ENCODE results near the gene TNFRSF12A.

DNA sequence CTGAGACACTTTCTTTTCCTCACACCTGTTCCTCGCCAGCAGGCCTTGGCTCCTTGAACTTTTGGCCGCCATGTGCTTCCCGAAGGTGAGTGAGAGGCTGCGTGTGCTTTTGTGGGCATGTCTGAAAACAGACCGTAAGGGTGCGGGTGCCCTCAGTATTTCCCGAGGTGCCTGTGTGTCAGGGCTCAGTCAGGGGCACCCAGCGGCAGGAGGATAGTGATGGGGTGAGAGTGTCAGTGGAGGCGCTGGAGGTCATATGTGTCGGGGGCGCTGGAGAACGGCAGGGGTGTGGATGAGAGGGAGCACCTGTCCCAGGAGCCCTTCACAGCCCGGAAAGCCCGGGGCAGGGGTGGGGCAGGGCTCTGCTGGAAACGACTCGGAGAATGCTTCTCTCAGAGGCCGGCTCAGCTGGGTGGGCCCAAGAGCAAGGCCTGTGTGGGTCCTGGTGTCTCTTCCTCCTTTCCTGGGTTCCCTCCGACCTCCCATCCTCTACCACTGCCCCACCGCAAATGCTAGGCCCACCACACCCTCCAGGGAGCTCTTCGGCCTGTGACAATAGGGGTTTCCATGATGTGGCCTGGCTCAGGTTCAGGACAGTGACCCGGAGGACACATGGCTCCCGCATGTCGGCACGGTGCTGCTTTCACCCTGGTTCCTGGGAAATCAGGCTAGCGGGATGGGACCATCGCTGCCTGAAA is 45.7 kb downstream of the TNFRSF12A start:
- TF ChIP-seq, protein P1, sequence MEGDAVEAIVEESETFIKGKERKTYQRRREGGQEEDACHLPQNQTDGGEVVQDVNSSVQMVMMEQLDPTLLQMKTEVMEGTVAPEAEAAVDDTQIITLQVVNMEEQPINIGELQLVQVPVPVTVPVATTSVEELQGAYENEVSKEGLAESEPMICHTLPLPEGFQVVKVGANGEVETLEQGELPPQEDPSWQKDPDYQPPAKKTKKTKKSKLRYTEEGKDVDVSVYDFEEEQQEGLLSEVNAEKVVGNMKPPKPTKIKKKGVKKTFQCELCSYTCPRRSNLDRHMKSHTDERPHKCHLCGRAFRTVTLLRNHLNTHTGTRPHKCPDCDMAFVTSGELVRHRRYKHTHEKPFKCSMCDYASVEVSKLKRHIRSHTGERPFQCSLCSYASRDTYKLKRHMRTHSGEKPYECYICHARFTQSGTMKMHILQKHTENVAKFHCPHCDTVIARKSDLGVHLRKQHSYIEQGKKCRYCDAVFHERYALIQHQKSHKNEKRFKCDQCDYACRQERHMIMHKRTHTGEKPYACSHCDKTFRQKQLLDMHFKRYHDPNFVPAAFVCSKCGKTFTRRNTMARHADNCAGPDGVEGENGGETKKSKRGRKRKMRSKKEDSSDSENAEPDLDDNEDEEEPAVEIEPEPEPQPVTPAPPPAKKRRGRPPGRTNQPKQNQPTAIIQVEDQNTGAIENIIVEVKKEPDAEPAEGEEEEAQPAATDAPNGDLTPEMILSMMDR (IDR thresholded peaks at IDR 0.05), result no peak
- no peak for TF ChIP-seq POLR2A (IDR thresholded peaks at IDR 0.05)
- no peak for TF ChIP-seq EP300 (IDR thresholded peaks at IDR 0.05)
